SU-DHL-6 (cell line): ENCODE results near the gene TFRC.

Source experiments
- EZH2phosphoT487 ChIP-seq: fragments of 200-600 bp; sonication (generic), shearing (Covaris generic); conservative IDR thresholded peaks from 2 replicates; pipeline ENCODE4 v1.6.1; 2018; ENCODE audit warnings: mild to moderate bottlenecking, antibody characterized with exemption, low read length, moderate library complexity, mixed read lengths
- TF ChIP-seq, protein P1 (sequence below): fragments of 200-600 bp; sonication (generic); IDR thresholded peaks from one replicate; pipeline ENCODE4 v1.5.1; 2017; ENCODE audit warnings: antibody characterized with exemption, mild to moderate bottlenecking, low read length, moderate library complexity; ENCODE audit not compliant: insufficient read depth, poor library complexity, severe bottlenecking

GRCh38 chr3:196055683-196056270, 26.1 kb downstream of the TFRC start:
- TF ChIP-seq, protein P1, sequence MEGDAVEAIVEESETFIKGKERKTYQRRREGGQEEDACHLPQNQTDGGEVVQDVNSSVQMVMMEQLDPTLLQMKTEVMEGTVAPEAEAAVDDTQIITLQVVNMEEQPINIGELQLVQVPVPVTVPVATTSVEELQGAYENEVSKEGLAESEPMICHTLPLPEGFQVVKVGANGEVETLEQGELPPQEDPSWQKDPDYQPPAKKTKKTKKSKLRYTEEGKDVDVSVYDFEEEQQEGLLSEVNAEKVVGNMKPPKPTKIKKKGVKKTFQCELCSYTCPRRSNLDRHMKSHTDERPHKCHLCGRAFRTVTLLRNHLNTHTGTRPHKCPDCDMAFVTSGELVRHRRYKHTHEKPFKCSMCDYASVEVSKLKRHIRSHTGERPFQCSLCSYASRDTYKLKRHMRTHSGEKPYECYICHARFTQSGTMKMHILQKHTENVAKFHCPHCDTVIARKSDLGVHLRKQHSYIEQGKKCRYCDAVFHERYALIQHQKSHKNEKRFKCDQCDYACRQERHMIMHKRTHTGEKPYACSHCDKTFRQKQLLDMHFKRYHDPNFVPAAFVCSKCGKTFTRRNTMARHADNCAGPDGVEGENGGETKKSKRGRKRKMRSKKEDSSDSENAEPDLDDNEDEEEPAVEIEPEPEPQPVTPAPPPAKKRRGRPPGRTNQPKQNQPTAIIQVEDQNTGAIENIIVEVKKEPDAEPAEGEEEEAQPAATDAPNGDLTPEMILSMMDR: no peak
- no peak for TF ChIP-seq EZH2phosphoT487
